Activated CD8-positive, alpha-beta memory T cell treated with anti-CD3 and anti-CD28 coated beads, Interleukin-2, amount 50 U/mL, for 4 hours (primary cell): ENCODE measurements around the gene ABL1.
A peak's percentile ranks its signal among the peaks of the same experiment; 100 is the strongest.
"Not testable (repeated sequence)": the region's sequence is repeated elsewhere in the genome, so short reads cannot be mapped to it uniquely, and the experiment has no call there.

Source experiments
- DNase-seq: peaks from one replicate; pipeline ENCODE4 v3.0.0-alpha.2; 2020

The ABL1 gene

DNA sequence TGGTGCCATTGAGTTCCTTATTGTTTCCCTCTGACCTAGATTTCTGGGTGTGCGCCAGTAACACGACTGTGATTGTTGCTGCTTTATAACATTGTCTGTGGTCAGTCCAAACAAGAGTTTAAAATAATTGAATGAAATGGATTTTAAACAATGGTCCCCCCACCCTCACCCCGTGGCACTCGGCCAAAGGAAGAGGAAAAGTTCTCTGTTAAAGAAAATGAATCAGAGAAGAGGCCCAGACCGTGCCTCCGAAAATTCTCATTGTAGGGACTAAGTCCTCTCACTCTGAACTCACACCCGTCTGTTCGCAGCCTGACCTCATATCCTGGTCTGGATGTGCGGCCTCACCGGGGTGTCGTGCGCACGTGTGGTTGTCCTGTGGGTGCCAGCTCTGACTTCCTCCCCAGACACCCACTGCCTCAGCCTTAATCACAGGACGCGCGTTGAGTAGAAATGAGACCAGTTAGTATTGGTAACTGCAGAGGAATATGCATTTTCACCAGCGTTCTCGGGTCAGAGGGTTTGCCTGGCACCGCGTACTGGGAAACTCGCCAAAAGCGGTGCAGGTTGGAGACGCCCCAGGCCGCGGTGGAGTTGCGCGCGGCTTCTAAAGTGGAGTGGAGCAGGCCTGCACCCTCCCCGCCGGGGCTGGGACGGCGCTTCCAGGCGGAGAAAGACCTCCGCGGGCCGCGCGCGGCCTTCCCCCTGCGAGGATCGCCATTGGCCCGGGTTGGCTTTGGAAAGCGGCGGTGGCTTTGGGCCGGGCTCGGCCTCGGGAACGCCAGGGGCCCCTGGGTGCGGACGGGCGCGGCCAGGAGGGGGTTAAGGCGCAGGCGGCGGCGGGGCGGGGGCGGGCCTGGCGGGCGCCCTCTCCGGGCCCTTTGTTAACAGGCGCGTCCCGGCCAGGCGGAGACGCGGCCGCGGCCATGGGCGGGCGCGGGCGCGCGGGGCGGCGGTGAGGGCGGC is at the start of gene ABL1:
Gene ABL1 (plus strand): TSS at position 884 of the 966 bp plus-strand sequence. CDS start 193 bp downstream, outside the sequence.
- DNase-seq: peak; percentile 57

- no peak for DNase-seq
Measured at GRCh38 chr9:130785940-130786508, 49.0 kb upstream of the ABL1 start.

- DNase-seq: no peak
Measured at GRCh38 chr9:130786526-130786925, 48.5 kb upstream of the ABL1 start.

GRCh38 chr9:130789747-130790672 is 45.0 kb upstream of the ABL1 start:
- no peak for DNase-seq

GRCh38 chr9:130791303-130791894 is 43.7 kb upstream of the ABL1 start:
- DNase-seq: no peak

DNA sequence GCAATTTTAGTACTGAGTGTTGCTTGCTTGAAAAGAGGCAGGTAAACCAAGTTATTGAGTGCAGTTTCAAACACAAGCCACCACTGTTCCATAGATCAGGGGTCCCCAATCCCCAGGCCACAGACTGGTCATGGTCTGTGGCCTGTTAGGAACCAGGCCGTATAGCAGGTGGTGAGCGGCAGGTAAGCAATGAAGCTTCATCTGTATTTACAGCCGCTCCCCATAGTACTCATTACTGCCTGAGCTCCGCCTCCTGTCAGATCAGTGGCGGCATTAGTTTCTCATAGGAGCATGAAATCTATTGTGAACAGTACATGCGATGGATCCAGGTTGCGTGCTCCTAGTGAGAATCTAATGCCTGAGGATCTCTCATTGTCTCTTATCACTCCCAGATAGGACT is 41.5 kb upstream of the ABL1 start:
- DNase-seq: no peak

DNA sequence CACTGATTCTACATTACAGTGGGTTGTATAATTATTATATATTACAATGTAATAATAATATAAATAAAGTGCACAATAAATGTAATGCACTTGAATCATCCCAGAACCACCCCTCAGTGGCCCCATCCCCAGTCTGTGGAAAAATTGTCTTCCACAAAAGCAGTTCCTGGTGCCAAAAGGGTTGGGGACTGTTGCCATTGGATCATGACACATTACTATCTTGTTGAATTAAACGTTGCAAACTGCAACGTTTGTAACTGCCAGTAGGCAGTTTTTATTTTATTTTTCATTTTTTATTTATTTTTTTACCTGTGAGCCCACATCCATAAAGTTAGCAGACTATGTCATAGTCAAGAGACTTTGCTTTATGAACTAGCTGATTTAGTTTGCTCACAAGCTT is 41.0 kb upstream of the ABL1 start:
- not testable (repeated sequence) for DNase-seq

GRCh38 chr9:130794423-130794822 is 40.6 kb upstream of the ABL1 start:
- DNase-seq: not testable (repeated sequence)

GRCh38 chr9:130794923-130795495 is 40.0 kb upstream of the ABL1 start:
- no peak for DNase-seq

DNA sequence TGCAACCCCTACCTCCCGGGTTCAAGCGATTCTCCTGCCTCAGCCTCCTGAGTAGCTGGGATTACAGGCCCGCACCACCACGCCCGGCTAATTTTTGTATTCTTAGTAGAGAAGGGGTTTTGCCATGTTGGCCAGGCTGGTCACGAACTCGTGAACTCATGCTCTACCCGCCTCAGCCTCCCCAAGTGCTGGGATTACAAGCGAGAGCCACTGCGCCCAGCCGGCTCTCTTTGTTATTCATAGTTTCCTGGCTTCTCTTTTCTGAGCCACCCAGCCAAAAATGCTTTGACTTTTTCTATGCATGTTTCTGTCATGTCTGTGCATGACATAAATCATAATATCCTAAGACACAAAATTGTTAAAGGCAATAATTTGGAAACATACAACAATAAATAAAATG is 31.9 kb upstream of the ABL1 start:
- DNase-seq: not testable (repeated sequence)

DNA sequence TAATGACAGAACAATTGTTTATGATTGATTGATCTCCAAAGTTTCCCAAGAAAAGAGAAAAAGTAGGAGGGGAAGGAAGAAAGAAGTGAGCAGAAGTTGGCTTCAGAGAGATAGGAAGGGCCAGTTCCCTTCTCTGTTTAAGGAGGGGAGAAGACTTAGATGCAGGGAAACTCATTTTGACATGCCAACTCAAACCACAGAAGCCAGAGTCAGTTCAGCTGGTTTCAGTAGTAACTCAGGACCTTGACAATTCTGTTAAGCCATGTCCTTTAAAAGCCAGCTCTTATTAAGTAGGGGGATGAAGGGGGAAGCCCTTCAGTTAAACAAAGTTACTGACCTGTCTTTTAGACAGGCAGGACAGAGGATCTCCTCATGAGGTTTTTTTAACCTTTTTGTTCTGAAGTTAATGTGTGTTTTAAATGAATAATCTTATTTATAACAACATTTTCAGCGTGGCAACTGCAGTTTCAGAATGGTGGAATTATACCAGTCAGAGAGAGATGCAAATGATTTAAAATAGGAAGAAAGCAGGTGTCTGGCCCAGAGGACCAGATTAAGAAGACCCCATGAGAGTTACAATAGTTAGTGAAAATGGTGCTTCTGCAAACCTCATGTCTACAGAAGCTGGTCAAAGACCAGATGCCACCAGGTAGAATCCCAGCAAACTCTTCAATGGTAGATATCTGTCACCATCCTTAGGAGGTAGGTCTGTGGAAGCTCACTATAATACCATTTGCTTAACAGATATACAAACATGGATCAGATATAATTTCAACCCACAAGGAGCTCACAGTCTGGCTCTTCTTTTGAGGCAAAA is 29.3 kb upstream of the ABL1 start:
- DNase-seq: no peak

DNA sequence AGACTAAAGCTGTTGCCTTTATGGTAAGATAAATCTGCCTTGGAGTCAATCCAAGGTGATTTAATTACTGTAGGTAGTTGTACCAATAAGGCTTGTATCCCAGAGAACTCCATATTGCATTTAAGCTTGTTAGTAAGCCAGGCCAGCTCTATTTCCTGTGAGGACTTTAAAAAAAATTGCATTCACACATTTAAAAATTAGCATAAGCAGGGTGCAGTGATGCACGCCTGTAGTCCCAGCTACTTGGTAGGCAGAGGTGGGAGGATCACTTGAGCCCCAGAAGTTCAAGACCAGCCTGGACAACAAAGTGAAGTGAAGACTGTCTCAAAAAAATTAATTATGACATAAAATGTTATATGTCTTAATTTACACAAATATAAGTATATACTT is 28.7 kb upstream of the ABL1 start:
- no peak for DNase-seq

DNA sequence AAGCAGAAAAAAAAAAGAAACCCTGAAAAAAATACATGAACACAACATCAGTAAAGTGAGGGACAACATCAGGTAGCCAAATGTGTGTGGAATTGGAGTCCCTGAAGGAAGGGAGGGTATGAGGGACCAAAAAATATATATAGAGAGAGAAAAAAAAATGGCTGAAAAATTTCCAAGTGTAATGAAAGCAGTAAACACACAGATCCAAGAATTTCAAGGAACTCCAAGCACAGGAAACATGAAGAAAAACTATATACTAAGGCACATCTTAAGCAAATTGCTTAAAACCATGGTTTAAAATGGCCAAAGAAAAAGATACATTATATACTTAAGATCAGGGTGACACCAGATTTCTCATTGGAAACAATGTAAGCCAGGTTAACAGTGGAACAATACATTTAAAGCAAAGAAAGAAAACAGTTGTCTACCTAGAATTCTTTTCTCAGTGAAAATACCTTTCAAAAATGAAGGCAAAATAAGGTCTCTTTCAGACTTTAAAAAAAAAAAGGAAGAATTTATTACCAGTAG is 24.4 kb upstream of the ABL1 start:
- DNase-seq: no peak

- no peak for DNase-seq
Measured at GRCh38 chr9:130815242-130815808, 19.7 kb upstream of the ABL1 start.

DNA sequence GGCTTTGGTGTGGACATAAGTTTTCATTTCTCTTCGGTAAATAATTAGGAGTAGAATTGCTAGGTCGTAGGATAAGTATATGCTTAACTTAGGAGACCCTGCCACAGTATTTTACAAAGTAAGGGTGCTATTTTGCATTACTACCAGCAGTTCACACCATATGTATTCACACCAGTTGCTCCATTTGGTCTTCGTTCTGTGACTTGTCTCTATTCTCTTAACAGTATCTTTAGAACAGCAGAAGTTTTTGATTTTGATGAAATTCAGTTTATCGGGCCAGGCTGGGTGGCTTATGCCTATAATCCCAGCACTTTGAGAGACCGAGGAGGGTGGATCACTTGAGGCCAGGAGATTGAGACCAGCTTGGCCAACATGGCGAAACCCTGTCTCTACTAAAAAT is 17.1 kb upstream of the ABL1 start:
- no peak for DNase-seq

DNA sequence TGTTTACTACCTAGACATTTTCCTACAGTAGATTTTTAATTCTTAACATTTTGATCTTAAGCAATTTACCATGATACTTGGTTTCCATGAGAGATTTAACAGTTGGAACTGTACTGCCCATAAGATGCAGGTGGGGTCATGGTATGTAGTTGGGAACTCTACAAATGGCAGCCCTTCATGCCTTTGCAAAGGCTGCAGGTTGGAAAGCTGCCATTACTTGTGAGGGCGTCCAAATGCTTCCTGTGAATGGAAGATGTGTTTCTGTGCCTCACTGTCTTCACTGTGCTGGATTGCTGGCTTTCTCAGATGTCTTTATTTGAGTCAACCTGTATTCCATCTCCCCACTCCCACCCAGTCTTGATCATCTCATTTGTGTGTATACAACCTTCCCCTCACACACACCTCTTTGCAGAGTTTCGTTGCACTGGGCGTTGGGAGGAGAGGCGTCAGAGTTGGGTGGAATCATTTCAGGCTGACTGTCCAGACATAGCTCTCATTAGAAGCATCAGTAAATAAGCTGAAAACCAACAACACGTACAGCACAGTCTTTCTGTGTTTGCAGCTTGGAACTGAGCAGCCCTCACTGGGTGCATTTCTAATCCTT is 14.8 kb upstream of the ABL1 start:
- no peak for DNase-seq

GRCh38 chr9:130823435-130823834 is 11.6 kb upstream of the ABL1 start:
- no peak for DNase-seq

- no peak for DNase-seq
Measured at GRCh38 chr9:130824079-130824478, 11.0 kb upstream of the ABL1 start.

DNA sequence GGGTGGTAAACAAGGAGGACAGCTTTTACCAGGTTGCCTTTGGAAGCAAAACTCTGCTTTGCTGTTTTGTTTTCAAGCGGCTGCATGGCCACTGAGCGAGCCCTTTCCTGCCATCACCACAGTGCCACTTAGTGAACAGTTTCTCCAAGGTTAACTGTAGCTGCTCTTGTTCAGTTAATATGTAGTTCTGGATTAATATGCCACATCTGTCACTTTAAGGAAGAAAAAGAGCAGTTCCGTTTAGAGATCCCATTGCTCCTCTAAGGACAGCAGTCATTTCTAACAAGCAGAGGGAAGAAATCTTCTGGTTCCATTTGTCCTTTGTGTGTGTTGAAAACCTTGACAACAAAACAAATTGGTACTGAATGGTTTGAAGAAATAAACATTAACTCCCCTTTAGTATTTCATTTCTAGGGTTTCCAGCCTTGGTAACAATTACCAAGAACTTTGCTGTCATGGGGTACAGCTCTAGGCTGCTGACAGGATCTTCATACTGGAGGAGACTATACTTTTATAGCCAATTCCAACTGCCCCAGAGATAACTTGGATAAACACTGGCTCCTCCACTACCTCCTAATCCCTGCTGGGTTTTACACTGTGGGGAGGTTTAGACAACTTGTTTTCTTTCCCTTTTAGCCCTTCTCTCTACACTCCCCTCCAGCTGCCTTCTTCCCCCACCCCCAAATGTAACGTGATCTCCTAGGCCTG is 10.3 kb upstream of the ABL1 start:
- DNase-seq: no peak

DNA sequence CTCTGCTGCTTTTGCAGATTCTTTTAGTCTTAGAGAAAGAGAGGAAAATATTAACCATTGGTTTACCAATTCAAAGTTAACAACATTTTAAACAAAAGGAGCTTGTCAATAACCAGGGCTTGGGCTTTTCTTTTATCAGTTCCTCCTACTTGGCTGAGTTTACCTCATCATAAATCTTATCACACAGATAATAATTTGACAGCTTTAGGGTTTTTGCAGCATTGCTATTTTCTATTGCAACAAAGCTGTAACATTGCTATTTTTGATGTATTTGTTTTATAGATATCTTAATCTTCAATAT is 9.8 kb upstream of the ABL1 start:
- DNase-seq: no peak
